ENCODE measurements around the gene POLR2A.
"Not testable (repeated sequence)": the region's sequence is repeated elsewhere in the genome, so short reads cannot be mapped to it uniquely, and the experiment has no call there.

DNA sequence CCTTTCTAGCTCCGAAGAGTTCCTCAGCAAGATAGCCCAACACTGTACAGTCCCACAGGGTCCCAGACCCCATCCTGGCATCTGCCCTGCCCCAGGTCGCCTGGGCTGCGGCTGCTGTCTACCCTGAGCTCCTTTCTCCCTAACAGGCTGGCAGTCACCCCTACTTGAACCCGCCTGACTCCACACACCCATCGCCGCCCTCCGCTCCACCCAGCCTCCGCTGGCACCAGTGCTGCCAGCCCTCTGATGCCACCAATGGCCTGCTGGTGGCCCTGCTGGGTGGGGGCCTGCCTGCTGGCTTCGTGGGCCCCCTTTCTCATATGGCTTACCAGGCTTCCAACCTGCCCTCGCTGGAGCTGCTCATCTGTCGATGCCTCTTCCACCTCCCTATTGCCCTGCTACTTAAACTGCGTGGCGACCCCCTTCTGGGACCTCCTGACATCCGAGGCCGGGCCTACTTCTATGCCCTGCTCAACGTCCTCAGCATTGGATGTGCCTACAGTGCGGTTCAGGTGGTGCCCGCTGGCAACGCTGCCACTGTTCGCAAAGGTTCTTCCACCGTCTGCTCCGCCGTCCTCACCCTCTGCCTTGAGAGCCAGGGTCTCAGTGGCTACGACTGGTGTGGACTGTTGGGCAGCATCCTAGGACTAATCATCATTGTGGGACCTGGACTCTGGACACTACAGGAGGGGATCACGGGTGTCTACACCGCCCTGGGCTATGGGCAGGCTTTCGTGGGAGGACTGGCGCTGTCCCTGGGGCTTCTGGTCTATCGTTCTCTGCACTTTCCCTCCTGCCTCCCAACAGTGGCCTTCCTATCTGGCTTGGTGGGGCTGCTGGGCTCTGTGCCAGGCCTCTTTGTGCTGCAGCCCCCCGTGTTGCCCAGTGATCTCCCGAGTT lies 2.1 kb upstream of the POLR2A start:
- TF ChIP-seq, protein P1, sequence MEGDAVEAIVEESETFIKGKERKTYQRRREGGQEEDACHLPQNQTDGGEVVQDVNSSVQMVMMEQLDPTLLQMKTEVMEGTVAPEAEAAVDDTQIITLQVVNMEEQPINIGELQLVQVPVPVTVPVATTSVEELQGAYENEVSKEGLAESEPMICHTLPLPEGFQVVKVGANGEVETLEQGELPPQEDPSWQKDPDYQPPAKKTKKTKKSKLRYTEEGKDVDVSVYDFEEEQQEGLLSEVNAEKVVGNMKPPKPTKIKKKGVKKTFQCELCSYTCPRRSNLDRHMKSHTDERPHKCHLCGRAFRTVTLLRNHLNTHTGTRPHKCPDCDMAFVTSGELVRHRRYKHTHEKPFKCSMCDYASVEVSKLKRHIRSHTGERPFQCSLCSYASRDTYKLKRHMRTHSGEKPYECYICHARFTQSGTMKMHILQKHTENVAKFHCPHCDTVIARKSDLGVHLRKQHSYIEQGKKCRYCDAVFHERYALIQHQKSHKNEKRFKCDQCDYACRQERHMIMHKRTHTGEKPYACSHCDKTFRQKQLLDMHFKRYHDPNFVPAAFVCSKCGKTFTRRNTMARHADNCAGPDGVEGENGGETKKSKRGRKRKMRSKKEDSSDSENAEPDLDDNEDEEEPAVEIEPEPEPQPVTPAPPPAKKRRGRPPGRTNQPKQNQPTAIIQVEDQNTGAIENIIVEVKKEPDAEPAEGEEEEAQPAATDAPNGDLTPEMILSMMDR (IDR thresholded peaks at IDR 0.05) = not testable (repeated sequence)
- not testable (repeated sequence) for TF ChIP-seq POLR2A (IDR thresholded peaks at IDR 0.05)

All from ovary (tissue), 3 donors.